UCSD-AML1 (cell line): ENCODE measurements around the gene TTLL4.
"Not testable (repeated sequence)": the region's sequence is repeated elsewhere in the genome, so short reads cannot be mapped to it uniquely, and the experiment has no call there.

Experiments used
- DNase-seq: peaks from one replicate; lab custom pipeline; 2025; ENCODE audit not compliant: unreplicated experiment; lab: John Stamatoyannopoulos, UW

Gene TTLL4

GRCh38 chr2:218745160-218745558 is 34.5 kb downstream of the TTLL4 start:
- DNase-seq = no peak

DNA sequence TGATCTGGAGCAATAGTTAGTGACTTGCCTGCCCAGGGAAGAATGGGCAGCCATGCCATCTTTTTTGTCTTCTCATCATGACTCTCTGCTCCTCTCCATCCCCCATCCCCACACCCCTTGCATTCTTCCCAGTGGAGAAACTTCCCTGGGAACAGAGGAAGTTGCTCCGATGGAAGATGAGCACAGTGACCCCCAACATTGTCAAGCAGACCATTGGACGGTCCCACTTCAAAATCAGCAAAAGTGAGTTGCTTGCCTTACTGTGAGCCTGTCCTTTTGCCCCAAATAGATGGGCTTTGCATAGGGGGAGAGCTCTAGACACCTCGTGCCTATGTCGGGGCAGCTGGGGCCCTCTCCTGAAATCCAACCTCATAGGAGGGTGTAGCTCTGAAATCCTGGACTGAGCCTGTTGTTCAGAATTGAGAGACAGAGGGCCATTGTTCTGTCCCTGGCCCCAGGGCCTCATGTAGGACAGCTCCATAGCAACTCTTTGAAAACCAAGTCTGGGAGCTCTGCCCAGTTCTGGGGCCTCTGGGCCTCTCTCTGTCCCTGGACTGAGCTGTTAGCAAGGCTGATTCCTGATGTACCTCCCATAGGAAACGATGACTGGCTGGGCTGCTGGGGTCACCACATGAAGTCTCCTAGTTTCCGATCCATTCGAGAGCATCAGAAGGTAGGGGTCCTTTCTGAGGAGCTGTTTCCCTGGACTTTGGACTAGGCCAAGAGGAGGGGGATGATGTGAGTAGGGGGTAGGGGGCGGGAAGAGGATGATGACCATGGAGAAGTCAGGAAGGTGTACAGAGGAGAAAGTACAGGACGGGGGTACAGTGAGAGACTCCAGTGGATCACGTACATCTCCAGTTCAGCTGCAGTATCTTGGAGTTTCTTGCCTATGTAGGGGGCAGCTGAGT is 35.2 kb downstream of the TTLL4 start:
- no peak for DNase-seq

DNA sequence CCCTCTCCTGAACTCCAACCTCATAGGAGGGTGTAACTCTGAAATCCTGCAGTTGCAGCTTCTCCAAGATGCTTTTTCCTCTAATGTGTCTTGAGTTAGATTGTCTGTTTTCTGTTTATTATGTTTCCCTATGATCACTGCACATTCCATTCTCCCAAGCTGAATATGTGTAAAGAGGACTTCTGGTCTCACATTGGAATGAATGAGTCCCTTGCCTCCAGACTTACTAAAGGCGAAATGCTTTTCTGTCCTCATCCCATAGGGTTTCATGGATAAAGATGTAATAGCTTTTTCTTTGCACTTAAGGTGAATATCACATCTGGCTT is 35.8 kb downstream of the TTLL4 start:
- DNase-seq = no peak

GRCh38 chr2:218746960-218747359 is 36.3 kb downstream of the TTLL4 start:
- no peak for DNase-seq

DNA sequence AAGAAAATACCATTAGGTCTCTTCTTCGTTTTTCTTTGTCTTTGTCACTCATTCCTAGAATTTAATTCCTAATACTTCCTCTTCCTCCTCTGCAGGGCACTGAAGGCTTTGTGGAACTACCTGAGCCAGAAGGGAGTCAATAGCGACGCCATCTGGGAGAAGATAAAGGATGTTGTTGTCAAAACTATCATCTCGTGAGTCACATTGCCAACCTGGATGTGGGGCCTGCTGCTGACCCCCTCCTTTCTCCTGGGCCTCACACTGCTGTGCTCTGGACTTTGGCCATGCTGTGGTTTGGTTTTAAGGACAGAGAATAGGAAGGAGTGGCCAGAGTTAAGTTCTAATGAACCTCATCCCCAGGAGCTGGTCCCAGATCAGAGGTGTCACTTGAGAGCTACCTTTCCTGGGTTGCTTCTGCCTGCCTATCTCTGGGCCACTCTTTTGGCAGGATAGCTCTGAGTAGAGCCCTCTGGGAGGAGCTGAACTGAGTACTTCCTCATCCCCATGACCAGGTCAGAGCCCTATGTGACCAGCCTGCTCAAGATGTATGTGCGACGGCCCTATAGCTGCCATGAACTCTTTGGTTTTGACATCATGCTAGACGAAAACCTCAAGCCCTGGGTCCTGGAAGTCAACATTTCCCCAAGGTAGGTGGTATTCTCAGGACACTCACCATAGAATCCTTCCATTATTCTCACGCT is 38.3 kb downstream of the TTLL4 start:
- no peak for DNase-seq

- DNase-seq = no peak
Measured at GRCh38 chr2:218754201-218754600, 43.6 kb downstream of the TTLL4 start.

DNA sequence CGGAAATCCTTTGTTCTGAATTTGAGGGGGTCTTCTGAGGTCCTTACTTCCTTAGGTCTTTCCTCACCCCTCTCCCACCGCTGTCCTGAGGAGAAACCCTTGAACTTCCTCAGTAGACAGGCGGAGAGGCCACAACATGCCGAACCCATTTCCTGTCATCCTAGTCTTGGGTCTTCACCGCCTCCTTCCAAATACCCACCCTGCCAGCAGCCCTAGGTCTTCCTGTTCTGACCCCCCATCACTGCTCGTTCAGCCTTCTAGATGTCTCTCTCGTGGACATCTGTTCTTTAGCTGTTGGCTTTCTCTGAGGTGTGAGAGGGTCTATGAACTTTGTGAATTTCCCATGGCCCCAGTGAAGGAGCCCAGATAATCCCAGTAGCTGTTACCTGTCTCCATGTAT is 44.1 kb downstream of the TTLL4 start:
- DNase-seq = no peak

- DNase-seq = no peak
Measured at GRCh38 chr2:218755198-218755566, 44.5 kb downstream of the TTLL4 start.

GRCh38 chr2:218755567-218756404 is 45.2 kb downstream of the TTLL4 start:
- DNase-seq = no peak

- no peak for DNase-seq
Measured at GRCh38 chr2:218756599-218757377, 46.2 kb downstream of the TTLL4 start.

GRCh38 chr2:218761795-218762194 is 51.2 kb downstream of the TTLL4 start:
- DNase-seq = no peak

DNA sequence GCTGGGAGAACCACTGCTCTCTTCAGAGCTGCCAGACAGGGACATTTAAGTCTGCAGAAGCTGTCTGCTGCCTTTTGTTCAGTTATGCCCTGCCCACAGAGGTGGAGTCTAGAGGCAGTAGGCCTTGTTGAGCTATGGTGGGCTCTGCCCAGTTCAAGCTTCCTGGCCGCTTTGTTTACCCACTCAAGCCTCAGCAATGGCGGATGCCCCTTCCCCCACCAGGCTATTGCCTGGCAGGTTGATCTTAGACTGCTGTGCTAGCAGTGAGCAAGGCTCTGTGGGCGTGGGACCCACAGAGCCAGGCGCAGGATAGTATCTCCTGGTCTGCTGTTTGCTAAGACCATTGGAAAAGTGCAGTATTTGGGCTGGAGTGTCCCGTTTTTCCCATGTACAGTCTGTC is 62.1 kb downstream of the TTLL4 start:
- not testable (repeated sequence) for DNase-seq

- DNase-seq = no peak
Measured at GRCh38 chr2:218773881-218774280, 63.2 kb downstream of the TTLL4 start.

- no peak for DNase-seq
Measured at GRCh38 chr2:218776488-218776887, 65.9 kb downstream of the TTLL4 start.

DNA sequence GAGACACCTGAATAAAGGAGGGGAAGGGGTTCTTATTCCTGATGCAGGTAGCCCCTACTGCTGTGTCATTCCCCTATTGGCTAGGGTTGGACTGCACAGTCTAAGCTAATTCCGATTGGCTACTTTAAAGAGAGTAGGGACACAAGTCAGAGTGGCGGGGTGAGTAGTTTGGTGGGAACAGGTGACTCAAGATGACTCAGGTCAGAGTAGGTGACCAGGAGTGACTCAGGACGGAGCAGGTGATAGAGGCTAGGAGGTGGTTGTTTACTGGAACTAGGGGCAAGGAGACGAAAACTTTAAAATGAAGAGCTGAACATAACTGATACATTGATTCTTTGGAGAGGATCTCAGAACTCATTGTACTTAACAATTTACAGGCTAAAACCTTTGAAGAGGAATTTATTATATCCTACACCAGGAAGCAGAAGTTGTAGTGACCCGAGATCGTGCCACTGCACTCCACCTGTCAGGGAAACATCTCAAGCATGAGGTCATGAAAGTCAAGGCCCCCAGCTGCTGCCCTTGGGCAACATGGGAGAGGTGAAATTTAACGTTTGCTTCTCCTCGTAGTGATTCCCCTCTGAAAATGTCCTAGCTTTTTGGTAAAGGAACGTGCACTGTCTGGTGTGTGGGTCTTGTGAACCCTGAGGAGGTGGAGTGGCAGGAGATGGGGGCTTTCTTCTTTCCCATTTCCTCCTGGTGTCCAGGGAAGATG is 66.8 kb downstream of the TTLL4 start:
- DNase-seq = no peak

- DNase-seq = no peak
Measured at GRCh38 chr2:218780046-218780445, 69.4 kb downstream of the TTLL4 start.

- no peak for DNase-seq
Measured at GRCh38 chr2:218780851-218781690, 70.4 kb downstream of the TTLL4 start.

DNA sequence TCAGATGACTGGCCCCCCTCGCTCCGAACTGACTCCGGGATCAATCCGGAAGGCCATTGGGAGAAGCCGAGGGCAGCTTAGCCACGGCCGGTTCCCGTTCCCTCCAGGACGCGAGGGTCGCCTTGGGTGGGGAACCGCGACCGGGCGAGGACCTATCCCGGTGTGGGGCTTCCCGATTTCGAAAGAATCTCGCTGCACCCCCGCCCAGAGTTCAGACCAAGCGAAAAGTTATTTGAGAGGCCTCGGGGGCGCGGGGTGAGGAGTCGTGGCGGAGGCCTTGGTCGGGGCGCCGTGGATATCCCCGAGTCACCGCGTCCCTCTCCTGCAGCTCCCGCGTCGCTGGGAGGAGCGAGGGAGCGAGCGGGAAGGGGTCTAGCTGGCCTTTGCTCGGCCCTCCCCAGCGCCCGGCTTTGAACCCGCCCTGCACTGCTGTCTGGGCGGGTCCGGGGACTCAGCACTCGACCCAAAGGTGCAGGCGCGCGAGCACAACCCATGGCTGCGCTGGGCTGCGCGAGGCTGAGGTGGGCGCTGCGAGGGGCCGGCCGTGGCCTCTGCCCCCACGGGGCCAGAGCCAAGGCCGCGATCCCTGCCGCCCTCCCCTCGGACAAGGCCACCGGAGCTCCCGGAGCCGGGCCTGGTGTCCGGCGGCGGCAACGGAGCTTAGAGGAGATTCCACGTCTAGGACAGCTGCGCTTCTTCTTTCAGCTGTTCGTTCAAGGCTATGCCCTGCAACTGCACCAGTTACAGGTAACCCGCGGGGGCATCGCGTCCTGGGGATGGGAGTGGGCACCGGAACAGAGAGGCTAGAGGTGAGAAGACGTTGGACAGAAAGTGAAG is 71.3 kb downstream of the TTLL4 start, which contains the start of gene CYP27A1:
TSS of gene CYP27A1 (plus strand) at position 457 of the 837 bp plus-strand sequence. CDS start at position 493, 36 bp downstream.
- no peak for DNase-seq
